ENCODE measurements around the gene CD99L2.

Gene CD99L2

GRCh38 chrX:150936556-150936955 is 38.1 kb upstream of the CD99L2 start:
- Histone ChIP-seq H3K79me2 (ENCODE audit: control insufficient read depth, insufficient read depth, low read length) (no peaks in the 10 kb centered on the region), H2BK5ac (ENCODE audit: low read length) (no peak overlapping the region), H3K56ac (ENCODE audit: low read length) (no peak overlapping the region), H3K36me3 (ENCODE audit: control insufficient read depth, insufficient read depth, low read length) (no peaks in the 10 kb centered on the region), H3K4ac (ENCODE audit: low read depth, low read length) (no peak overlapping the region), H2BK15ac (replicated peaks; ENCODE audit: low read depth) (no peak overlapping the region), H4K8ac (ENCODE audit: low read depth, low read length) (no peak overlapping the region), H3K9ac (ENCODE audit: low read length) (no peak overlapping the region), H3K27ac (ENCODE audit: low read depth, low read length) (no peak overlapping the region), H3K27me3 (ENCODE audit: insufficient read depth, low read length, poor library complexity) (no peaks in the 10 kb centered on the region), H2BK120ac (ENCODE audit: low read depth, low read length) (no peak overlapping the region), H3K4me3 (ENCODE audit: low read length) (no peak overlapping the region), H3K23ac (ENCODE audit: low read length) (no peak overlapping the region), H3K79me1 (ENCODE audit: low read length) (no peaks in the 10 kb centered on the region), H3K4me2 (ENCODE audit: low read length) (no peak overlapping the region), H2AK5ac (ENCODE audit: low read length) (no peak overlapping the region), H4K5ac (ENCODE audit: low read length) (no peak overlapping the region), H3K18ac (ENCODE audit: low read length) (no peak overlapping the region), H3K4me1 (ENCODE audit: control insufficient read depth, low read depth, low read length) (peaks cover 1% of the 10 kb centered on the region)
- no peak for DNase-seq
- no CpG with 5 or more reads among the region's 6 CpGs for WGBS (ENCODE audit: extremely low coverage, insufficient coverage, low lambda C conversion rate)

- DNase-seq: no peak
- H3K27ac ChIP-seq (ENCODE audit: low read depth, low read length): no peak overlapping the region
- H3K4ac ChIP-seq (ENCODE audit: low read depth, low read length): no peak overlapping the region
- H3K18ac ChIP-seq (ENCODE audit: low read length): no peak overlapping the region
- no peak overlapping the region for H4K5ac ChIP-seq (ENCODE audit: low read length)
- H3K4me1 ChIP-seq (ENCODE audit: control insufficient read depth, low read depth, low read length): peaks cover 1% of the 10 kb centered on the region
- H3K4me3 ChIP-seq (ENCODE audit: low read length): no peak overlapping the region
- no peaks in the 10 kb centered on the region for H3K36me3 ChIP-seq (ENCODE audit: control insufficient read depth, insufficient read depth, low read length)
- H3K23ac ChIP-seq (ENCODE audit: low read length): no peak overlapping the region
- no peak overlapping the region for H2BK120ac ChIP-seq (ENCODE audit: low read depth, low read length)
- H3K27me3 ChIP-seq (ENCODE audit: insufficient read depth, low read length, poor library complexity): no peaks in the 10 kb centered on the region
- no peak overlapping the region for H2BK15ac ChIP-seq (replicated peaks; ENCODE audit: low read depth)
- H2BK5ac ChIP-seq (ENCODE audit: low read length): no peak overlapping the region
- no peak overlapping the region for H3K4me2 ChIP-seq (ENCODE audit: low read length)
- H3K79me2 ChIP-seq (ENCODE audit: control insufficient read depth, insufficient read depth, low read length): no peaks in the 10 kb centered on the region
- no peaks in the 10 kb centered on the region for H3K79me1 ChIP-seq (ENCODE audit: low read length)
- no peak overlapping the region for H3K56ac ChIP-seq (ENCODE audit: low read length)
- no peak overlapping the region for H3K9ac ChIP-seq (ENCODE audit: low read length)
- H4K8ac ChIP-seq (ENCODE audit: low read depth, low read length): no peak overlapping the region
- no peak overlapping the region for H2AK5ac ChIP-seq (ENCODE audit: low read length)
- WGBS (ENCODE audit: extremely low coverage, insufficient coverage, low lambda C conversion rate): no CpG with 5 or more reads among the region's 7 CpGs
Measured at GRCh38 chrX:150935467-150935866, 37.0 kb upstream of the CD99L2 start.

DNA sequence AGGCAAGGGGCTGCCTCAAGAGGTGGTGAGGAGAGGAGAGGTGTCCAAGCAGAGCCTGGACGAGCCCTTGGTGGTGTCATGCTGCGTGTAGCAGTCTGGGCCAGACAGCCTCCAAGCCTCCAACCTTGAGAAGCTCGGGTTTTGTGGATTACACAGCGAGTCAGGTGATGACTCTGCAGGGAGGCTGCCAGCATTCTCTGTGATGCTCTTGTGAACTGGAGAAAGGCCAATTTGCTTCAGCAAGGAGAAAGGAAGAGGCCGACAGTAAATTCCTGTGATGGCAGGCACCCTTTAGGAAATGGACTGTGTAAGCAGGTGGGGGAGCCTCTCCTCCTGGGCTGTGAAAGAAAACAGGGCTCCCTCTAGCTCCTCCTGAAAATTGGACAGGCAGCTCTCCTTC is 36.0 kb upstream of the CD99L2 start:
- Histone ChIP-seq H3K18ac (ENCODE audit: low read length) (no peak overlapping the region), H3K27me3 (ENCODE audit: insufficient read depth, low read length, poor library complexity) (no peaks in the 10 kb centered on the region), H2BK5ac (ENCODE audit: low read length) (no peak overlapping the region), H3K23ac (ENCODE audit: low read length) (no peak overlapping the region), H2BK15ac (replicated peaks; ENCODE audit: low read depth) (no peak overlapping the region), H3K79me1 (ENCODE audit: low read length) (no peaks in the 10 kb centered on the region), H3K36me3 (ENCODE audit: control insufficient read depth, insufficient read depth, low read length) (no peaks in the 10 kb centered on the region), H3K4me2 (ENCODE audit: low read length) (no peak overlapping the region), H3K4me1 (ENCODE audit: control insufficient read depth, low read depth, low read length) (peaks cover 1% of the 10 kb centered on the region), H3K4me3 (ENCODE audit: low read length) (no peak overlapping the region), H3K27ac (ENCODE audit: low read depth, low read length) (no peak overlapping the region), H3K79me2 (ENCODE audit: control insufficient read depth, insufficient read depth, low read length) (no peaks in the 10 kb centered on the region), H2AK5ac (ENCODE audit: low read length) (no peak overlapping the region), H4K8ac (ENCODE audit: low read depth, low read length) (no peak overlapping the region), H2BK120ac (ENCODE audit: low read depth, low read length) (no peak overlapping the region), H3K9ac (ENCODE audit: low read length) (no peak overlapping the region), H3K56ac (ENCODE audit: low read length) (no peak overlapping the region), H3K4ac (ENCODE audit: low read depth, low read length) (no peak overlapping the region), H4K5ac (ENCODE audit: low read length) (no peak overlapping the region)
- DNase-seq: peak; percentile 91
- WGBS (ENCODE audit: extremely low coverage, insufficient coverage, low lambda C conversion rate): no CpG with 5 or more reads among the region's 5 CpGs

DNA sequence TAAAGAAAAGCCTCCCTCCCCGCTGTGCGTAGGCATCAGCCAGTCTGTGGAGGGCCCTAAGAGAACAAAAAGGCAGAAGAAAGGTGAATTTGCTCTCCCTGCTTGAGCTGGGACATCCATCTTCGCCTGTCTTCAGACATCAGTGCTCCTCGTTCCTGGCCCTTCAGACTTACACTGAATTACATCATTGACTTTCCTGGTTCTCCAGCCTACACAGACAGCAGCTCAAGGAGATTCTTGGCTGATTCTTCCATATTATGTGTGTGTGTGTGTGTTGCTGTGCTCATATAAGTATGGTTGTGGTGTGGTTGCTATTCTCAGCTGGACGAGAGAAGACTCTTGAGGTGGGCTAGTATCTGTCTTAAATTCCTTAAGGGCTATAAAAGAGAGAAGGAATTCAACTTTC is 35.5 kb upstream of the CD99L2 start:
- Histone ChIP-seq H3K23ac (ENCODE audit: low read length) (no peak overlapping the region), H3K79me2 (ENCODE audit: control insufficient read depth, insufficient read depth, low read length) (no peaks in the 10 kb centered on the region), H3K4me1 (ENCODE audit: control insufficient read depth, low read depth, low read length) (peaks cover 1% of the 10 kb centered on the region), H3K27ac (ENCODE audit: low read depth, low read length) (no peak overlapping the region), H4K5ac (ENCODE audit: low read length) (no peak overlapping the region), H2BK15ac (replicated peaks; ENCODE audit: low read depth) (no peak overlapping the region), H3K18ac (ENCODE audit: low read length) (no peak overlapping the region), H3K36me3 (ENCODE audit: control insufficient read depth, insufficient read depth, low read length) (no peaks in the 10 kb centered on the region), H3K79me1 (ENCODE audit: low read length) (no peaks in the 10 kb centered on the region), H4K8ac (ENCODE audit: low read depth, low read length) (no peak overlapping the region), H2AK5ac (ENCODE audit: low read length) (no peak overlapping the region), H3K9ac (ENCODE audit: low read length) (no peak overlapping the region), H2BK120ac (ENCODE audit: low read depth, low read length) (no peak overlapping the region), H3K4me2 (ENCODE audit: low read length) (no peak overlapping the region), H3K56ac (ENCODE audit: low read length) (no peak overlapping the region), H3K4me3 (ENCODE audit: low read length) (no peak overlapping the region), H3K27me3 (ENCODE audit: insufficient read depth, low read length, poor library complexity) (no peaks in the 10 kb centered on the region), H3K4ac (ENCODE audit: low read depth, low read length) (no peak overlapping the region), H2BK5ac (ENCODE audit: low read length) (no peak overlapping the region)
- WGBS (ENCODE audit: extremely low coverage, insufficient coverage, low lambda C conversion rate): no CpG with 5 or more reads among the region's 5 CpGs
- peak; percentile 13 for DNase-seq

- no peak overlapping the region for H3K23ac ChIP-seq (ENCODE audit: low read length)
- H3K56ac ChIP-seq (ENCODE audit: low read length): no peak overlapping the region
- no peaks in the 10 kb centered on the region for H3K36me3 ChIP-seq (ENCODE audit: control insufficient read depth, insufficient read depth, low read length)
- no peak overlapping the region for H3K4ac ChIP-seq (ENCODE audit: low read depth, low read length)
- H3K18ac ChIP-seq (ENCODE audit: low read length): no peak overlapping the region
- H2BK120ac ChIP-seq (ENCODE audit: low read depth, low read length): no peak overlapping the region
- H4K5ac ChIP-seq (ENCODE audit: low read length): no peak overlapping the region
- H3K4me1 ChIP-seq (ENCODE audit: control insufficient read depth, low read depth, low read length): no peaks in the 10 kb centered on the region
- H2BK5ac ChIP-seq (ENCODE audit: low read length): no peak overlapping the region
- H3K79me2 ChIP-seq (ENCODE audit: control insufficient read depth, insufficient read depth, low read length): no peaks in the 10 kb centered on the region
- H4K8ac ChIP-seq (ENCODE audit: low read depth, low read length): no peak overlapping the region
- H3K27ac ChIP-seq (ENCODE audit: low read depth, low read length): no peak overlapping the region
- no CpG with 5 or more reads among the region's 2 CpGs for WGBS (ENCODE audit: extremely low coverage, insufficient coverage, low lambda C conversion rate)
- H3K4me3 ChIP-seq (ENCODE audit: low read length): no peak overlapping the region
- H3K4me2 ChIP-seq (ENCODE audit: low read length): no peak overlapping the region
- no peak overlapping the region for H2BK15ac ChIP-seq (replicated peaks; ENCODE audit: low read depth)
- H3K9ac ChIP-seq (ENCODE audit: low read length): no peak overlapping the region
- H2AK5ac ChIP-seq (ENCODE audit: low read length): no peak overlapping the region
- DNase-seq: no peak
- H3K79me1 ChIP-seq (ENCODE audit: low read length): no peaks in the 10 kb centered on the region
- no peaks in the 10 kb centered on the region for H3K27me3 ChIP-seq (ENCODE audit: insufficient read depth, low read length, poor library complexity)
Measured at GRCh38 chrX:150929058-150929457, 30.6 kb upstream of the CD99L2 start.

- no CpG with 5 or more reads among the region's 2 CpGs for WGBS (ENCODE audit: extremely low coverage, insufficient coverage, low lambda C conversion rate)
- H3K4me3 ChIP-seq (ENCODE audit: low read length): no peak overlapping the region
- no peaks in the 10 kb centered on the region for H3K27me3 ChIP-seq (ENCODE audit: insufficient read depth, low read length, poor library complexity)
- no peak overlapping the region for H3K23ac ChIP-seq (ENCODE audit: low read length)
- H3K18ac ChIP-seq (ENCODE audit: low read length): no peak overlapping the region
- H3K36me3 ChIP-seq (ENCODE audit: control insufficient read depth, insufficient read depth, low read length): no peaks in the 10 kb centered on the region
- no peaks in the 10 kb centered on the region for H3K4me1 ChIP-seq (ENCODE audit: control insufficient read depth, low read depth, low read length)
- H2AK5ac ChIP-seq (ENCODE audit: low read length): no peak overlapping the region
- H2BK120ac ChIP-seq (ENCODE audit: low read depth, low read length): no peak overlapping the region
- no peak overlapping the region for H4K5ac ChIP-seq (ENCODE audit: low read length)
- no peak overlapping the region for H4K8ac ChIP-seq (ENCODE audit: low read depth, low read length)
- H3K9ac ChIP-seq (ENCODE audit: low read length): no peak overlapping the region
- no peak for DNase-seq
- no peak overlapping the region for H2BK5ac ChIP-seq (ENCODE audit: low read length)
- H3K79me2 ChIP-seq (ENCODE audit: control insufficient read depth, insufficient read depth, low read length): no peaks in the 10 kb centered on the region
- no peak overlapping the region for H3K4me2 ChIP-seq (ENCODE audit: low read length)
- H3K27ac ChIP-seq (ENCODE audit: low read depth, low read length): no peak overlapping the region
- H3K79me1 ChIP-seq (ENCODE audit: low read length): no peaks in the 10 kb centered on the region
- H3K56ac ChIP-seq (ENCODE audit: low read length): no peak overlapping the region
- H3K4ac ChIP-seq (ENCODE audit: low read depth, low read length): no peak overlapping the region
- no peak overlapping the region for H2BK15ac ChIP-seq (replicated peaks; ENCODE audit: low read depth)
Measured at GRCh38 chrX:150926791-150927190, 28.3 kb upstream of the CD99L2 start.
